Stimulated activated CD8-positive, alpha-beta memory T cell treated with anti-CD3 and anti-CD28 coated beads, Interleukin-4, amount 100 ng/mL, for 1 hour (primary cell): Measurements from ENCODE around the gene MTA1.

ENCODE experiments used
- DNase-seq, 2 donors: peaks; one replicate each; pipeline ENCODE4 v3.0.0-alpha.2; 2020; ENCODE audit warnings: low read depth in 2 of 2, low spot score in 1 of 2

The MTA1 gene

GRCh38 chr14:105442125-105442524 lies 22.5 kb downstream of the MTA1 start:
- DNase-seq = no peak

GRCh38 chr14:105442834-105443233 lies 23.2 kb downstream of the MTA1 start:
- DNase-seq = no peak

DNA sequence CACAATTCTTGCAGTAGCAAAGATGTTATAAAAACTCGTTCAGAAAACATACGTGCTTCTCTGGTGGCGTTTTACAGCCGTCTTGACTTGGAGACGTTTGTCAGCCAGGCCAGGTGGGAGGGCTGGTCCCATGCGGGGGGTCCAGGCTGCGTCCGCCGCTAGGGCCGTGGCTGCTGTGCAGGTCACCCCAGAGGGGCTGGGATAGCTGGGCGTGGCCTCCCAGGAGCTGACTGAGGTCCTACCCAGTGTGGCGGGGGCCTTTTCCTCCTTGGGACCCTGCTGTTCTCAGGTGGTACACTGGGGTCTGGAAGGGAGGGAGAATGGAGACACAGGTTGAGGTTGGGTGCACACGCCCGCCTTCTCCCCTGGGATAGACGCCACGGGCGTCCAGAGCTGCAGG lies 25.2 kb downstream of the MTA1 start:
- DNase-seq = no peak

DNA sequence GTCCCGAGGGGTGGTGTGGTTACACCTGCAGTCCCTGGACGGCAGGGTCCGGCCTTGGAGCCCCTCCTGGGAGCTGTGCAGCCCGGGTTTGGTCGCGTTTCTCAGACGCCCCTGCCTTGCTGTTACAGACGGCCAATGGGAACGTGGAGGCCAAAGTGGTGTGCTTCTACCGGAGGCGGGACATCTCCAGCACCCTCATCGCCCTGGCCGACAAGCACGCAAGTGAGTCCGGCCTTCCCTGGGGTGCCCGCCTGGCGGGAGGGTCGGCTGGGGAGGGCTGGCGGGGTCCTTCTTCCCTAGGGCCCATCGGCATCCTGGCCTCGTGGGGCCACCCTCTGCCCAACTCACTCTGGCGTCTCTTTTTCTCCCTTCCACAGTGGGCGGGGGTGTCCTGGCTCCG lies 25.7 kb downstream of the MTA1 start:
- no peak for DNase-seq

- no peak for DNase-seq
Measured at GRCh38 chr14:105445901-105446845, 26.5 kb downstream of the MTA1 start.

GRCh38 chr14:105446971-105447370 lies 27.3 kb downstream of the MTA1 start:
- no peak for DNase-seq

DNA sequence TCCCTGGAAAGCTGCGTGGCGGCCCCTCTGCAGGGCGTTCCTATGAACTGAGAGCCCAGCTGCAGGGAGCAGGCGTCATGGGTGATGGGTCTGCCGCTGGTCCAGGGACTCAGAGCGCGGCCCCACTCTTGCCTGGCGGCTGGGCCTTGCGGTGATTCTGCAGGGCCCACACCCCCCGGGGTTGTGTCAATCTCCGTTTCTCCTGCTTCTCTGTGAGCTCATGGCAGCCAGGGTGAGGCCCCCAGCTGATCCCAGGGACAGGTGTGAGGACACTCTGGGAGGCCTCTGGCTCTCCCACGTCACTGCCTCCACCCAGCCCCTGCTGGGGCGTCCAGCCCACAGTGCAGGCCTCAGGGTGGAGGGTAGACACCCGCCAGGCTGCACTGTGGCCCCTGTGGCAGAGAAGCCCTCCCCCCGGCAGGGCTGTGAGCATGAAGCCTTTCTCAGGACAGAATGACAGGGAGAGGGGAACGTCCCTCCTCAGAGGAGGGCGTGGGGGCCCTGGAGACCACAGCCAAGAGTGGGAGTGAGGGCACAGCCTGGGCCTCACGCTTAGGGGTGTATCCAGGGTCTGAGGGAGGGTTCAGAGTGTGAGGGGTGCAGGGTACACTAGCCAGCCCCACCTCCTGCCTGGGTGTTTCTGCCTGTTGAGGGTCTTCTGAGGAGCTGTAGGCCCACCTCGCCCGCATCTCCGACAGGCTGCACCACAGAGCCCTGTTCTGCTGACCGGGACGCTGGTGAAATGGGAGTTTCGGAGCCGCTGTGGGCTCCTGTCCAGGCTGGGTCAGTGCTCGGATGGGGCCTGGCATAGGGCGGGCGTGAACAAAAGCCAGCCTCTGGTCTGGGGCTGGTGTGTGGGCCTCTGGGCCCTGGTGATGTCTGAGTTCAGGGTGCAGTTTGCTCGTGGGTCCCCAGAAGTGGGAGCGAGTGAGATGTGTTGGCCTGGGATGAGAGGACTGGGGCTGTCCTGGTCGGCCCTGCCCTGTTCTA lies 28.3 kb downstream of the MTA1 start:
- no peak for DNase-seq

DNA sequence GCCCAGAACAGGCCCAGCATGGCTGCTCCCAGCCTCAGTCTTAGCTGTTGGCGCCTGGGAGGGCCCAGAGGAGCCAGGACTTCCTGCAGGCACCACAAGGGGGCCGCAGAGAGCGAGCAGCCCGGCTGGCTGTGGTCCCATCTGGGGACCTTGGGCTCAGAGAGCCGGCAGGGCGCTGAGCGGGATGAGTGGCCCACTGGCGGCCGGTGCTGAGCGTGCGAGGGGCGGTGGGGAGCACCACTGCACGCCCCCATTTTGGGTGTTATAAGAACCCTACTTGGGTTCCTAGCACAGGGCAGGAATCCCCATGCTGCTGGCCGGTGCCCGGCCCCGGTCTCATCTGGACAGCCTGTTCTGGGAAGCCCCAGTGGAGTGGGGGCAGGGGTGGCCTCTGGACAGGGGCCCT lies 29.1 kb downstream of the MTA1 start:
- peak; percentile 25 to 55 for DNase-seq

DNA sequence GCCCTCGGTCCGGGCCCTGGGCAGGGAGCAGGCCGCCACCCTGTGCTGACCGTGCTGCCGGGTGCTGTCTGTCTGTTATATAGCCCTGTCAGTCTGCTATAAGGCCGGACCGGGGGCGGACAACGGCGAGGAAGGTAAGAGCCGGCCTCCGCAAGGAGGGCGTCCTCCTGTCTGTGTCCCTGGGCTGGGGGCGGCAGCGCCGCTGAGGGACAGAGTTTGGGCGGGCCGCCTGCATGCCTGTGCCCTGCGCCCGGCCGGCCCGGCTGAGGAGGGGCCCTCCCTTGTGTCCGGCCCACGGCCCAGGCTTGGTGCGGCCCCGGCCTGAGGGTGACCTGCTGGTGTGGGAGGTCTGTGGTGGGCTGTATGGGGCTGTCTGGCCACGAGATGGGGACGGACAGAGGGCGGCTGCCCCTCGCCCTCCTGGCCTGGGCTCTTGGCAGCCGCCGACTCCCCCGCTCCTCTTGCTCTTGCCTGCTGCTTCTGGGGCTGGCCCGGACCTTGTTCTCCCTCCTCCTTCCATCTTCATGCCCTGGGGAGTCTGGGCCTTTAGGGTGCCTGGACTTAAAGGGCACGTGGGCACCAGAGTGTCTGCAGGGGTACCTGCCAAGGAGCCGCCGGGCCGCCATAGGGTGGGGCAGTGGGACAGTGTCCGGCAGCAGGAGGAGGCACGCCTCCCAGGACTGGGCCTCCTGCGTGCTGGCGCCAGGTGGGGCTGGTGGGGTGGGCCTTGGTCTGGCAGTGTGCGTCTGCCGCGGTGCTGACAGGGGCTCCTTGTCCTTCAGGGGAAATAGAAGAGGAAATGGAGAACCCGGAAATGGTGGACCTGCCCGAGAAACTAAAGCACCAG lies 29.9 kb downstream of the MTA1 start:
- no peak for DNase-seq

DNA sequence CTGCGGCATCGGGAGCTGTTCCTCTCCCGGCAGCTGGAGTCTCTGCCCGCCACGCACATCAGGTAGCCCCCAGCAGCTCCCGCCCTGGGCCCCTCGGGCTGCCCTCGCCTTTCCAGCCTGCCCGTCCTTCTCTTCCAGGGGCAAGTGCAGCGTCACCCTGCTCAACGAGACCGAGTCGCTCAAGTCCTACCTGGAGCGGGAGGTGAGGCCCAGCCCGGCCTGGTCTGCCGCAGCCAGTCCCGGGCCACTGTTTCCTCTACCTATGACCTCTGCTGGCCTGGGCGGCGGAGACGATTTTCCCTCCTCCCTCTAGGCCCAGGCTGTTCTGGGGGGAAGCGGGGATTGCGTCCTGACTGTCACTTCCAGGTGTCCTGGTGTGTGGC lies 30.5 kb downstream of the MTA1 start:
- no peak for DNase-seq

GRCh38 chr14:105450864-105451720 lies 31.5 kb downstream of the MTA1 start:
- DNase-seq = no peak

DNA sequence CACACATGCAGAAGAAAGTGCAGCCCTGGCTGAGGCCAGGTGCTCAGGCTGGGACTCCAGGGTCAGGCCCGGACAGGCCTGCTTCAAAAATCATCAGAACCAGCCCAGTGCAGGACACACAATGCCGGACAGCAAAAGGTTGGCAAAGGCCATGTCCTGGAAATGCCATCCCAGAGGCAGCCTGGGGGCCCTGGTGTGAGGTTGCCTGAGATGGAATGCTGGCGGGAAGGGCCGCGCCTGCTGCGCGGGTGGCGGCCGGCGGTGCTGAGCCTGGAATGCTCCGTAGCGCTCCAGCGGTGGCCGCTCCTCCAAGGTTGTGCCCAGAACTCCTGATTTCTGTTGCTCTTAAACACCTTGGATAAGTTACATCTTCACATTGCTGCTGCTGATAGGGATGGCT lies 33.3 kb downstream of the MTA1 start:
- DNase-seq = no peak

GRCh38 chr14:105453847-105454246 lies 34.2 kb downstream of the MTA1 start:
- no peak for DNase-seq

DNA sequence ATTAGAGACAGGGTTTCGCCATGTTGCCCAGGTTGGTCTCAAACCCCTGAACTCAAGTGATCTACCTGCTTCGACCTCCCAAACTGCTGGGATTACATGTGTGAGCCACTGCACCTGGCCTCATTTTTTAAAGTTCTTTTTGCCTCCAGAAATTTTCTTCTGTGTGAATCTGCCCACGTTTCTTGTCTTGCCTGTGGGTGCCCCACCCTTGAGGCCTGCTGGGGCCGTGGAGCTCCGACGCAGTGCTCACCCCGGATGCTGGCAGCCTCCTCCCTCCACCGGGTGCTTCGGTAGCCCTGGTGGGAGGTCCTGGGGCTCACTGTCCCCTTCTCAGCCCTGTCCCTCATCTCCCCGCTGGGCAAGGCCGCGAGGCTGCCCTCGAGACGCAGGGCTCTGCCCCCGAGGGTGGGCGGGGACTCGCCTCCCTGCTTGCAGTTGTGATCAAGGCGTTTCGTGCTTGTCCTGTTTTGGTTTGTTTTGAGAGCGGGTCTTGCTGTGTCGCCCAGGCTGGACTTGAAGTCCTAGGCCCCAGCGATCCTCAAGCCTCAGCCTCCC lies 35.5 kb downstream of the MTA1 start:
- DNase-seq = no peak

DNA sequence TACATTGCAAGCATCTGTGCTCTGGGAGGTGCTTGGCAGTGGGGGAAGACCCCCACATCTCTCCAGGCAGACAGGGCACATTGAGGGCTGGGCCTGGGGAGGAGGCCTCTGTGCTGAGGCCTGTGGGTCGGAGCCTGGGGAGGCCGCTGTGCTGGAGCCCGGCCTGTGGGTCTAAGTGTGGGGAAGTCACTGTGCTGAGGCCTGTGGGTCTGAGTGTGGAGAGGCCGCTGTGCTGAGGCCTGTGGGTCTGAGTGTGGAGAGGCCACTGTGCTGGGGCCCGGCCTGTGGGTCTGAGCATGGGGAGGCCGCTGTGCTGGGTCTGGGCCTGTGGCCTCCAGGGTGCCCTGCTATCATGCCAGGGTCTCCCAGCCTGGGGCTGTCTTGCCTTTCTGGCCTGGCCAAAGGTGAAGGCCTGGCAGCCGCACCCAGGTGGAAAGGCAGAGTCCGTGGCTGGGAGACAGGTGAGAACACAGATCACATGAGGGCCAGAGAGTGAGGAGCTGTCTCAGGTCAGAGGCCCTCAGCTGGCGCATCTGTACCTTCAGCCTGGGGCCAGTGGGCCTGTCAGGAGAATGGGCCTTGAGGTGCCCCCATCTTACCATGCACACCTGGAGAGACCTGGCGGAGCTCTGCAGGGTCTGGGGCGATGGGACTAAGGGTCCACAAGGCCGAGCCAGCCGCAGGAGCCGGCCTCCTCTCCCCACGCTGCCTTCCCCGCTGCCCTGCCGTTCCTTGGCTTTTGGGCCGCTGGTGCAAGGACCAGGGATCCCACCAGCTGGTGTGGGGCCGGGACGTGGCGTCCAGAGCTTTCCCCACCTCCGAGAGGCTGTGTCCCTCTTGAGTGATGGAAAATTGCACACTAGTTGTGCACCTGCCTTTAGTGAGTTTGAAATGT lies 36.4 kb downstream of the MTA1 start:
- no peak for DNase-seq

GRCh38 chr14:105456736-105457617 lies 37.4 kb downstream of the MTA1 start:
- DNase-seq = no peak

- DNase-seq = no peak
Measured at GRCh38 chr14:105458010-105458409, 38.4 kb downstream of the MTA1 start.

DNA sequence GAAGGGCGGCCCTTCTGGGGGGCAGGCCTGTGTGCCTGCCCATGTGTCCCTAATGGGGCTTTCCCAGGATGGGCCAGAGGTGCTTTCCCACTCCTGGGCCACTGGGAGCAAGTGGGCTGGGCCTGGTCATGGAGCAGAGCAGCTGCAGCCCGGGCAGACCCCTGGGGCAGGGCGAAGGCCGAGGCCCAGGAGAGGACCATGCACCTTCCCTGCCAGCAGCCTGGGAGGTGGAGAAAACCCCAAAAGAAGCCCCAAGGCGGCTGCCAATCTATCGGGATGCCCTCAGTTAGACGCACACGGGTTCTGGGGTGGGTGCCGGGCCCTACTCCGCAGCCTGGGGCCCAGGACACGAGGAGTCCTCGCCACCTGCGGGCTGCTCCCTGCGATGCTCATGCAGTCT lies 38.9 kb downstream of the MTA1 start:
- no peak for DNase-seq
